ENCODE results near the gene ADIG. TPM values are rescaled to one million over a fixed set of nuclear protein-coding genes. Genes with fewer than 3 reads are reported as not detected.

Gene ADIG
- total and polyA plus RNA-seq, 12 donors: 0.32 TPM; not detected in 11

- no peak for TF ChIP-seq CTCF (IDR thresholded peaks at IDR 0.05)
- DNase-seq: no peak
- H3K9me3 ChIP-seq: peaks cover 0 to 7% (median 0%) of the 10 kb centered on the region in 11 donors
- H3K27ac ChIP-seq: no peak overlapping the region
- H3K4me3 ChIP-seq: no peak overlapping the region
- H3K4me1 ChIP-seq: no peaks in the 10 kb centered on the region
- no peaks in the 10 kb centered on the region for H3K27me3 ChIP-seq
- ATAC-seq: no peak
- intact Hi-C loops (cut with DNase I): no loop called here
- peaks cover 2 to 100% (median 72%) of the 10 kb centered on the region in 9 donors for H3K36me3 ChIP-seq
Measured at GRCh38 chr20:38555395-38555794, 25.6 kb upstream of the ADIG start.

- no peak for DNase-seq
Measured at GRCh38 chr20:38557174-38557573, 23.8 kb upstream of the ADIG start.

DNA sequence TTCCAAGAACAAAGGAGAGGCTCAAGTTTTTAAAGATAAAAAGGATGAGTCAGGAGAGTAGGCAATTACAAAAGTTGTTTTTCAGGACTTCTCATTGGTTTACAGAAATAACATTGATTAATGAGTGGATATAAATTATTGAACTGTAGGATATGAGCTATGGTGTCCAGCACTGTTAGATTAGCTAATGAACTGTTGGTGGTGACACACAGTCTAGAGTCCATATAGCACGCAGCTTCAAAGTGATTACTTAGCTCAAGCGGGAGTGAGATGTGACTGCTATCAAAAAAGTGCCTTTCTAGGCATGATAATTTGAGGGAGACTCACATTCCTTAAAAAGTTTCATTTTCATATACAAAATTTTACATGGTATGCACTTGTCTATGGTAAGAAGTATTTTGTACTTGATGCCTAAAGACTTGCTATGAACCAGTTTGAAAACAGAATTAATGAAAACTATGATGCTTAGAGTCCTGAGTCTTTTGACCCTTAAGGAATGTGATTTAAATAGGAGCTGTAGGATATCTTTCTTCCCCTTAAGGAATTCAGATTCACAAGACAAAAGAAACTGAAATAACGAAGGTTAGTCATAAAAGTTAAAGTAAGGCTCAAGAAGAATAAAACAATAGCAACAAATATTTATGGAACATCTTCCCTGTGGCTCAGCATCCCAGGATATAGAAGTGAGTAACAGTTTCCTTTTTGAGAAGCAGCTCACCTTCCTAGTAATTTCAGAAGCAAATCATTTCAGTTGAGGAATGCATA lies 22.2 kb upstream of the ADIG start:
- H3K36me3 ChIP-seq: peaks cover 2 to 100% (median 65%) of the 10 kb centered on the region in 9 donors
- peaks cover 0 to 7% (median 0%) of the 10 kb centered on the region in 11 donors for H3K9me3 ChIP-seq
- 91 to 92% methylated on average over 3 of the region's 3 CpGs for WGBS, 2 donors
- intact Hi-C loops (cut with DNase I): no loop called here
- ATAC-seq: no peak
- no peak overlapping the region for H3K27ac ChIP-seq
- no peak for TF ChIP-seq CTCF (IDR thresholded peaks at IDR 0.05)
- no peaks in the 10 kb centered on the region for H3K27me3 ChIP-seq
- H3K4me1 ChIP-seq: no peaks in the 10 kb centered on the region
- no peak overlapping the region for H3K4me3 ChIP-seq
- DNase-seq: no peak

More at GRCh38 chr20:38557174-38557573, 23.8 kb upstream of the ADIG start:
- peaks cover 2 to 100% (median 59%) of the 10 kb centered on the region in 9 donors for H3K36me3 ChIP-seq
- 96 to 97% methylated on average over 2 of the region's 2 CpGs for WGBS, 2 donors
- H3K4me1 ChIP-seq: no peaks in the 10 kb centered on the region
- H3K9me3 ChIP-seq: peaks cover 0 to 7% (median 0%) of the 10 kb centered on the region in 11 donors
- intact Hi-C loops (cut with DNase I): no loop called here
- no peak overlapping the region for H3K27ac ChIP-seq
- H3K4me3 ChIP-seq: no peak overlapping the region
- no peak for ATAC-seq
- TF ChIP-seq CTCF (IDR thresholded peaks at IDR 0.05): no peak
- H3K27me3 ChIP-seq: no peaks in the 10 kb centered on the region

GRCh38 chr20:38559764-38560163 lies 21.2 kb upstream of the ADIG start:
- DNase-seq: no peak
- intact Hi-C loops (cut with DNase I): no loop called here
- TF ChIP-seq CTCF (IDR thresholded peaks at IDR 0.05): no peak
- no peak overlapping the region for H3K27ac ChIP-seq
- H3K27me3 ChIP-seq: no peaks in the 10 kb centered on the region
- peaks cover under 1 to 100% (median 55%) of the 10 kb centered on the region in 9 donors for H3K36me3 ChIP-seq
- no peak for ATAC-seq
- WGBS, 2 donors: 91 to 94% methylated on average over 3 of the region's 3 CpGs
- H3K4me1 ChIP-seq: no peaks in the 10 kb centered on the region
- no peak overlapping the region for H3K4me3 ChIP-seq
- peaks cover 0 to 7% (median 0%) of the 10 kb centered on the region in 11 donors for H3K9me3 ChIP-seq
